RWPE1 (cell line): ENCODE measurements around the gene FBL.

ENCODE experiments used
- CTCF ChIA-PET: fragments of 350-600 bp; sonication (Branson Sonifier 250); formaldehyde crosslinking; extraction: SDS; loops from one replicate; lab custom pipeline; 2021; lab: Yijun Ruan, JAX
- POLR2A ChIA-PET: fragments of 400-600 bp; formaldehyde crosslinking; extraction: SDS; loops from one replicate; lab custom pipeline; 2020; ENCODE audit warnings: antibody characterized with exemption; ENCODE audit not compliant: low non-redundant PET; lab: Yijun Ruan, JAX
- DNase-seq: peaks from one replicate; pipeline ENCODE4 v3.0.0; 2012; ENCODE audit warnings: low spot score
- H3K27ac ChIP-seq: fragments of 450-650 bp; 2 replicates; pipeline ENCODE4 v1.5.1; 2017
- TF ChIP-seq, protein P1 (sequence below): fragments of 450-650 bp; conservative IDR thresholded peaks from 2 replicates; pipeline ENCODE4 v1.5.1; 2017; ENCODE audit warnings: low read depth, mild to moderate bottlenecking

Gene FBL

DNA sequence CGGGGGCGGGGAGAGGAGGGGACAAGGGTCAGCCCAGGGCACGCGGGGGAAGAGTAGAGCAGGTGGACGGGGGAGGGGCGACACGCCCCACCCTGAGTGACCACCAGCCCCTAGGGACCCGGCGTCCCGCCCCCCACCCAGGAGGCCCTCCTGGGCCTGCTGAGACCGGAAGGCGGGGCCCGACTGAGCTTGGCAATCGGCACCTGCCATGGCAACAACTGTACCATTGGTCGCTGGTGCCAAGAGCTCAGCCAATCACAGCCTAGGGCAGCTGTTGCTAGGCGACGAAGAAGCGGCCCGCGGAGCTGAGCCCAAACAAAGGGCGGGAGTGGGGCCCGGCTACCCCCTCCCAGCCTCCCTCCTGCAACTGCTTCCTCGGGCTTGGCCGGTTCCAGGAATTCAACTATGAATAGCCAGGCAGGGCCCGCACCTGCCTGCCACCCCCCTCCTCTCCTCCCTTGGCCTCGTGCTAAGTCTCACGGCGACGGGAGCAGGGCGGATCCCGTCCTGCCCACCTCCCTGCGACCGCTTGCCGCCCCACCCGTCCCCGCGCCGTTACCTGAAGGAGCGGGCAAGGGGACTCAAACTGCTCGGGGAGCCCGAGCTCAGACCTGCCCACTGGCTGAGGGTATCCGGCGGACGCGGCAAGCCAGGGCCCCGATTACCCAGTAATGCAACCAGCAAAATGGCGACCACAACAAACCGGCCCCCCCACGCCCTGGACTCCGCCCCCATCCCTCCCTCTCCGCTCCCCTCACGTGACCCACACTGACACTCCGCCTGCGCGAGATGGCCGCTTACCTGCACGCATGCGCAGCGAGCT, 12.5 kb downstream of the FBL start, which contains the start of gene DYRK1B:
TSS of gene DYRK1B (minus strand) at position 699 of the 823 bp plus-strand sequence. CDS start 2,295 bp downstream, outside the sequence.
- H3K27ac ChIP-seq = peak within 1 kb of the TSS; percentile 92
- peak; percentile 99 for DNase-seq
- ChIA-PET CTCF (interaction anchor here (0.9 kb wide), 1 partner anchor 11 kb away, joined by 12 read pairs; no protein-coding TSS in a partner anchor), POLR2A (interaction anchor here (0.5 to 0.9 kb wide), 4 partner anchors 8 to 1541 kb away, joined by 3 to 6 read pairs (median 4); partner anchors contain the start of genes FBL and PSMC4)
- TF ChIP-seq, protein P1, sequence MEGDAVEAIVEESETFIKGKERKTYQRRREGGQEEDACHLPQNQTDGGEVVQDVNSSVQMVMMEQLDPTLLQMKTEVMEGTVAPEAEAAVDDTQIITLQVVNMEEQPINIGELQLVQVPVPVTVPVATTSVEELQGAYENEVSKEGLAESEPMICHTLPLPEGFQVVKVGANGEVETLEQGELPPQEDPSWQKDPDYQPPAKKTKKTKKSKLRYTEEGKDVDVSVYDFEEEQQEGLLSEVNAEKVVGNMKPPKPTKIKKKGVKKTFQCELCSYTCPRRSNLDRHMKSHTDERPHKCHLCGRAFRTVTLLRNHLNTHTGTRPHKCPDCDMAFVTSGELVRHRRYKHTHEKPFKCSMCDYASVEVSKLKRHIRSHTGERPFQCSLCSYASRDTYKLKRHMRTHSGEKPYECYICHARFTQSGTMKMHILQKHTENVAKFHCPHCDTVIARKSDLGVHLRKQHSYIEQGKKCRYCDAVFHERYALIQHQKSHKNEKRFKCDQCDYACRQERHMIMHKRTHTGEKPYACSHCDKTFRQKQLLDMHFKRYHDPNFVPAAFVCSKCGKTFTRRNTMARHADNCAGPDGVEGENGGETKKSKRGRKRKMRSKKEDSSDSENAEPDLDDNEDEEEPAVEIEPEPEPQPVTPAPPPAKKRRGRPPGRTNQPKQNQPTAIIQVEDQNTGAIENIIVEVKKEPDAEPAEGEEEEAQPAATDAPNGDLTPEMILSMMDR = no peak

DNA sequence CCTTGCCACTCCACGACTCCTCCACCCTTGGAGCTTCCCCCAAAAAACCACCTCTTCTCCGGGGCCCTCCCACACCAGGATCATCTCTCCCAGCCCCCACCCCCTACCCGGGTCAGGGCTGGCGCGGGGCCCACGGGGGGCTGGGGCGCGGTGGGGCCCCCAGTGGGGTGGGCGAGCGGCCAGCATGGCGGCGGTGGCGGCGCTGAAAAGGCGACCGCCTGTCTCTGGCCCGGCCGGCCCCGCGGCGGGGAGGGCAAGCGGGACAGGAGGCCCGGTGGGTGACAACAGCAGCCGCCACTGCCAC, 13.1 kb downstream of the FBL start:
- ChIA-PET CTCF (no interaction called here), POLR2A (no interaction called here)
- DNase-seq = no peak
- TF ChIP-seq, protein P1 = no peak
- H3K27ac ChIP-seq = peak overlapping the region; percentile 92

DNA sequence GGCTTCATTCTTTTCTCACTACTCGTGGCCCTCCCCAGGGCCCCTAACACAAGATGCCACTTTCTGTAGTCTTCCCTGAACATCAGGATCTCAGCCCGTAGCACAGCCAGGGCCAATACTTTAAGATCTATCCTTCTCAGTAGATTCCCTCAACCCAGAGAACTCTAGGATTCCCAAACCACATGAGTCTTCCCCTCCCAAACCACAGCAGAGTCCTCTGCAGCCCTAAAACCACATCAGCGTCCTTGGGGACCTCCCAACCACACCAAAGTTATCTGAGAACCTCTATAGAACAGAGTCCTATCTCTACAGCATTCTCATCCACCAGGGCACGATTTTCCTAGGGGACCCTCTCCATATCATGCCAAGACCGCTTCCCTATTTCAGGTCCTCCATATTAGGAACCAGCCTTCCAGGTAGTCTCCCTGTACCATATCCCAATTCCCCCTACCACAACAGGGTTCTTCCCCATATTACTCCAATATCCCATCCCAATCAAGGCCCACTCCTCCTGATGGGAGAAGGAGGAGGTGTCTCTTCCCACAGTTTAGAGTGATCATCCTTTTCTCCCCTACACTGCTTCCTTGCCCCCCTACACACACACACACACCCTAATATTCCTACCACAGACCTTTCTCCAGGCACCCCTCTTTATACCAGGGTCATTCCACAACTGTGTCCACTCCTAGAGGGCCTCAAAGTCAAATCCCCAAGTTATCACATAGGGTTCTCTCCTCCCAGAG, 13.7 kb downstream of the FBL start:
- DNase-seq = no peak
- H3K27ac ChIP-seq = peak overlapping the region; percentile 92
- POLR2A ChIA-PET = no interaction called here
- CTCF ChIA-PET = no interaction called here
- TF ChIP-seq, protein P1 = no peak

DNA sequence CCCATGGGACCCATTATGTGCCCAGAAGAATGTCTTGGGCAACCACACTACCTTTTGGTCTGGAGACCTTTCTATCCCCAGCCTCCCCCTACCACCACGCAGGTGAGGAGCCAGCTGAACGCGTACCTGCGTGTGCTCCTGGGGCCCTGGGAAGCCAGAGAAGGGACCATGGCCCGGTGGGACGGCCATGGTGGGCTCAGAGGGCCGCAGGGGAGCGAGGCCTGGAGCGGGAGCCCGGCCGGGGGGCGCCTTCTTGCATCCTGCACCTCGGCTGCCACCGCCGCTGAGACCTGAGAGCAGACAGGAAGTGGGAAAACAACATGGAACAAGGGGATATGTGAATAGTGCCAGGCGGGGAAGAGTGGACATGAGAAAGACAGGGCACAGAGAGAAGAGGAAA, 14.5 kb downstream of the FBL start:
- POLR2A ChIA-PET = no interaction called here
- TF ChIP-seq, protein P1 = no peak
- CTCF ChIA-PET = no interaction called here
- peak overlapping the region; percentile 92 for H3K27ac ChIP-seq
- no peak for DNase-seq

DNA sequence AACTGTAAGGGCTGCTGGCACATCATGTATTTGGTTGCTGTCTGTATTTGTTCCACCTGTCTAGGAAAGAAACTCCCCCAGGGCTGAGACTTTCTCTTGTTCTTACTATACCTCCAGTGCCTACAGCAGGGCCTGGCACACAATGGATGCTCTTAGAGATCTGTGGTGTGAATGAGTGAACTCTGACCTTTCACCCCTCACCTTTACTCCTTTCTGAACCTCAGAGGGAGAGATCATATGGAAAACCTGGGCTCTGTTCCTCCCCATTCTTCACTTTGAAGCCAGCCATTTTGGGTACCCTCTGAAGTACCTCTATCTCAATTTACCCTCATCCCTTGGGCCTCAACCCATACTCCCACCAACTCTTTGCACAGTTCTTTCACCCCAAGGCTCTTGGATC, 15.3 kb downstream of the FBL start:
- no peak overlapping the region for H3K27ac ChIP-seq
- TF ChIP-seq, protein P1 = no peak
- POLR2A ChIA-PET = no interaction called here

DNA sequence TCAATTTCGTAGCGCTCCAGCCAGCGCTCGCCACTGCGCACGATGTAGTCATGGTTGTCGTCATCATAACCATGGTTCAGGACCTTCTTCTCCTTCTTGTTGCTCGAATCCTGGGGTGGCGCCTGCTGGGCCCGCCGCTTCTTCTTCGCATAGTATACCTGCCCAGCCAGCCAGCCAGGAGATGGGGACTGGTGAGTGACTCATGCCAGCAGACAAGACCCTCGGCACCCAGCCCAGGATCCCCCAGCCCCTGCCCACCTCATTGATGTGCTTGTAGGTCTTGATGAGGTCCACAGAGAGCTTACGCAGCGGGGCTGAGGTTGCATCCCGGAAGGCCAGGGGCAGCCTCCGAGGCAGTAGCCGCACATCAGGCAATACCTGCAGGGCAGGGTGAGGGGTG, 15.8 kb downstream of the FBL start:
- no peak overlapping the region for H3K27ac ChIP-seq
- CTCF ChIA-PET = no interaction called here
- TF ChIP-seq, protein P1 = no peak
- POLR2A ChIA-PET = no interaction called here
- no peak for DNase-seq

More for the DNA sequence above, 15.3 kb downstream of the FBL start:
- no peak for DNase-seq
- CTCF ChIA-PET = no interaction called here
